HG02678 (cell line): ENCODE data around the gene ZNF775.

Experiments used
- ATAC-seq: cut with Tn5 transposase; IDR thresholded peaks from one replicate; pipeline ENCODE4 v1.9.1; 2021; ENCODE audit warnings: mild to moderate bottlenecking, moderate library complexity; ENCODE audit not compliant: unreplicated experiment

Gene ZNF775

DNA sequence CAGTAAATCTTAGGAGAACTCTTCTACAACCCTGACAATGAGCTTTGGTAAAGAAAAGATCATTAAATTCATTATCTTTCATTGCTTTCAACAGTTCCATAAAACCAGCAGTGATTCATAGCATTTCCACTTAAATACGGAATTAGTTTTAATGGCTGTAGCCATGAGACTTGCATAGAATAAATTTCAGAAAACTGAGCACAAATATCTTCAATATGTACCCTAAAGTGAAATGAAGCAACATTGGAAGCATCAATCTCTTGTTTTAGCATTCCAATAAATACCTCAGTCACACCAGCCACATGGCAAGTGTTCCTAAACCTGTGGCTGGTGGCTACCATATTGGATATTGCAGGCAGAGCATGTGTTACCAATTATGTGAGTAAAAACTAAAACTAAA lies 34.1 kb upstream of the ZNF775 start:
- no peak for ATAC-seq

DNA sequence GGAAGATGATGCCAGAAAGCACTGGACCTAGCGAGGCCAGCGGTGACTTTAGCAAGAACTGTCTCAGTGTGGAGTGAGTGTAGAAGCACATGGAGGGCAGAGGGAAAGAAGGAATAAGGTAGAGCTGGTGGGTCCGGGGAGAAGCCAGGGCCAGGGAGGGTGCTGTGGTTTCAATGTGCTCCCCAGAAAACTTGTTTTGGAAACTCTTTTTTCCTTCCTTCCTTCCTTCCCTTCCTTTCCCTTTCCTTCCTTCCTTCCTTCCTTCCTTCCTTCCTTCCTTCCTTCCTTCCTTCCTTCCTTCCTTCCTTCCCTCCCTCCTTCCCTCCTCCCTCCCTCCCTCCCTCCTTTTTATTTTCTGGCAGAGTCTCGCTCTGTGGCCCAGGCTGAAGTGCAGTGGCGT lies 32.2 kb upstream of the ZNF775 start:
- no peak for ATAC-seq

DNA sequence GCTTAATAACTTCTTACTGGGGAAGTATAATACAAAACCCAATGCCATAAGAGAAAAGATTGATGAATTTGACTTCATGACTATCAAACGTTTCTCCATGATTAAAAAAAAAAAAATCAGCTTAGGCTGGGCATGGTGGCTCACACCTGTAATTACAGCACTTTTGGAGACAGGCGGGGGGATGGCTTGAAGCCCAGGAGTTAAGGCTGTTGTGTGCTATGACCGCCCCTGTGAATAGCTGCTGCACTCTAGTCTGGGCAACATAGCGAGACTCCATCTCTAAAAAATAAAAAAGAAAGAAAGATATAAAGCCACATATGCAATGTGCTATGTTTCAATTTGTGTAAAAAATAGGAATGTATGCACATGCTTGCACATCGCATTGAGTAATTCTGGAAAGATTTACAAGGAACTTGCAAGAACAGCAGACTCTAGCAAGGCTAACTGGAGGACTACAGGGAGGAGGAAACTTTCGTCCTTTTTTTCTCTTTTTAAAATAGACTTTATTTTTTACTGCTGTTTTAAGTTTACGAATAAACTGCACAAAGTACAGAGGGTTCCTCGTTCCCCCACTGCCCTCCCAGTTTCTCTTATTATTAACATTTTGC lies 27.4 kb upstream of the ZNF775 start:
- ATAC-seq: no peak

DNA sequence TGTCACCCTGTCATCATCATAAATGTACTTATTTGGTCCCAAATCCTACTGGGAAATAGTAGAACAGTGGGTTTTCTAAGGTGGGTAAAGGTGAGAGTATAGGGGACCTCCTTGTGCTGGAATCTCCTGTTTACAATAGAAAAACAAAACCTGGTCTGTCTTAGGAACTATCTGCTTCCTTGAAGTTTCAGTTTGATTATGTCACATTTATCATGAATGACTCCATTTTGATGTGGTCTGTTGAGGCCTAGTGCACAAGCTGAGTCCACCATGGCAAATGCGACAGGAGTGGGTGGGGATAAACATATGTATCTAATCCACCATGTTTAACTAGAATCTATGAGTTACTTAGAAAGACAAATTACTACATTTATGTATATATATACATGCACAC lies 23.5 kb upstream of the ZNF775 start:
- no peak for ATAC-seq

DNA sequence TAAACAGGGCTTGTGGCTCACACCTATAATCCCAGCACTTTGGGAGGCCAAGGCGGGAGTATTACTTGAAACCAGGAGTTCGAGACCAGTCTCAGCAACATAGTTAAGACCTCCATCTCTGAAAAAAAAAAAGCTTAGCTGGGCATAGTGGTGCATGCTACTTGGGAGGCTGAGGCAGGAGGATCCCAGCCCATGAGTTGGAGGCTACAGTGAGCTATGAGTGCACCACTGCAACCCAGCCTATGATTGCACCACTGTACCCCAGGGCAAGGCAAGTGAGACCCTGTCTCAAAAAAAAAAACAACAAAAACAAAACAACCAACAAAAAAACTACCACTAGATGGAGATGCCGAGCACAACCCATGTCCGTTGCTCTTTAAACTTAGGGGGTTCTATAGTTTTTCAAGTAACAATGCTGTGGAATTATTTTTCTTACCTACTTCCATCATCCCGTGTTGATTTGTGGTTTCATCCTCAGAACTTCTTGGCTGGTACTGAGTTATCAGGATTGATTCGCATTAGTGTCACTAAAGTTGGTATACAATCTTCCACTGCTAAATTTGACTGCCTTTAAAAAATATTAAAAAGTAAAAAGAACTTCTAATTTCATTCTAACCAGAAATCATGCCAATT lies 22.7 kb upstream of the ZNF775 start:
- ATAC-seq: no peak

- peak; percentile 75 for ATAC-seq
Observed at GRCh38 chr7:150357270-150357669, 21.9 kb upstream of the ZNF775 start.

DNA sequence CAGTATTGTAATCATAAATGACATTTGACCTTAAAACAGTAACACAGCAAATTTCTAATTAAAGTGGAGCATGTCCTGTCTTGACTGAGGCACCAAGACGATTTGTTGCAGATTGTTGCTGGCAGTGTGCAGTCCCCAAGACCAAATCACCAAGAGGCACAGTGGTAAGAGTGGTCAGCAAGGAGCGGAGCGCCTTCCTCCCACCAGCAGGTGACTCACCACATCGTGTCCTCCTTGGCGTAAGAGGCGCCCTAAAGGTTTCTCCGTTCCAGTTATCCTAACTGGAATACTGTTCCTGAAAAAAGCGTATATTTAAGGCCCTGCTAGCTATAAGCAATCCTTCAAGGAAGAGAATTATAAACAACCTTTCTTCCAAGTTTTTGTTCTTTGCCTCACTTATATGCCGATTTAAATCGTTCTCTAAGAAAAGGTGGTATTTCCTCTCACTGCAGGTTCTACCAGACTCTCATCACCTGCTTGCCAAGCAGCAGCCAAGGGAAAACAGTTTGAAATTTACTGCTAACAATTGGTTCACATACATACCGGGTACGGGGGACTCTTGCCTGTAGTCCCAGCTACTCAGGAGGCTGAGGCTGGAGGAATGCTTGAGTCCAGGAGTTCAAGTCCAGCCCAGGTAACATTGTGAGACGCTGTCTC lies 21.2 kb upstream of the ZNF775 start:
- peak; percentile 25 for ATAC-seq

DNA sequence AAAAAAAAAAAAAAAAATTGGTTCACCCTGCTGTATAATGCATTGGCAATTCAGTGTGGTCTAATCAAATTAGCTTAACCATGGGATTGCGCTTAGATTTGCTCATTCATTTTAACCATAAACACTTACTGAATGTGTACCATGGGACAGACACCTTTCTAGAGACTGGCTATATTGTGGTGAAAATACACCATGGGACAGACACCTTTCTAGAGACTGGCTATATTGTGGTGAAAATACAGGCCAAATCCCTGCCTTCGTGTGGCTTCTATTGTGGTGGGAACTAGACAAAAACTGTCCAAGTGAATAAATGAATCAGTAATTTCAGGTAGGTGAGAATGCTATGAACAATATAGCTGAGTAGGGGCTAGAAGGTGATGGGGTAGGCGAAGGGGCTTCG lies 20.7 kb upstream of the ZNF775 start:
- no peak for ATAC-seq

DNA sequence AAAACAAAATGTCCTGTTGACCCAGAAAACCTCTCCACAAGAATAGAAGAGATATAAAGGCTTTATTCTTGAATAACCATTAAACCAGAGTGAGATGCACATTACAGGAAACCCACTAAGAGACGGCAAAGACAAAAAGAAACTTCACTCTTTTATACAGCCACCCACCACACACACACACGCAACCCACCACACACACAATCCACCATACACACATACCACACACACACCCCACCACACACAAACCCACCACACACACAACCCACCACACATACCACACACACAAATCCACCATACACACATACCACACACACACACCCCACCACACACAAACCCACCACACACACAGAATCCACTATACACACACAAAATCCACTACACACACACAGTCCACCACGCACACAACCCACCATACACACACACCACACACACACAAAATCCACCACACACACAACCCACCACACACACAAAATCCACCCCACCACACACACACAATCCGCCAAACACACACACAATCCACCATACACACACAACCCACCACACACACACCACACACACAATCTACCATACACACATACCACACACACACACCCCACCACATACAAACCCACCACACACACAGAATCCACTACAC lies 20.0 kb upstream of the ZNF775 start:
- ATAC-seq: no peak

DNA sequence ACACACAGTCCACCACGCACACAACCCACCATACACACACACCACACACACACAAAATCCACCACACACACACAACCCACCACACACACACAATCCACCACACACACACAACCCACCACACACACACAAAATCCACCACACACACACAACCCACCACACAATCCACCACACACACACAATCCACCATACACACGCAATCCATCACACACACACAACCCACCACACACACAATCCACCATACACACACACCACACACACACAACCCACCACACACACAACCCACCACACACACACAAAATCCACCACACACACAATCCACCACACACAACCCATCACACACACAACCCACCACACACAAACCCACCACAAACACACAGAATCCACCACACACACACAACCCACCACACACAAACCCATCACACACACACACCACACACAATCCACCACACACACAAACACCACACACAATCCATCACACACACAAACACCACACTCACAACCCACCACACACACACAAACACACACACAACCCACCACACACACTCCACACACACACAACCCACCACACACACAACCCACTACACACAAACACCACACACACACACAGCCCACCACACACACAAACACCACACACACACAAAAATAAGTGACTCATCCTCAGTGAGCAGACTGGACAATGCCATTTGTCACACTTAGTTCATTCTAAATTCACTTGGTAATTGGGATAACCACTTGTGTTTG lies 19.3 kb upstream of the ZNF775 start:
- no peak for ATAC-seq

DNA sequence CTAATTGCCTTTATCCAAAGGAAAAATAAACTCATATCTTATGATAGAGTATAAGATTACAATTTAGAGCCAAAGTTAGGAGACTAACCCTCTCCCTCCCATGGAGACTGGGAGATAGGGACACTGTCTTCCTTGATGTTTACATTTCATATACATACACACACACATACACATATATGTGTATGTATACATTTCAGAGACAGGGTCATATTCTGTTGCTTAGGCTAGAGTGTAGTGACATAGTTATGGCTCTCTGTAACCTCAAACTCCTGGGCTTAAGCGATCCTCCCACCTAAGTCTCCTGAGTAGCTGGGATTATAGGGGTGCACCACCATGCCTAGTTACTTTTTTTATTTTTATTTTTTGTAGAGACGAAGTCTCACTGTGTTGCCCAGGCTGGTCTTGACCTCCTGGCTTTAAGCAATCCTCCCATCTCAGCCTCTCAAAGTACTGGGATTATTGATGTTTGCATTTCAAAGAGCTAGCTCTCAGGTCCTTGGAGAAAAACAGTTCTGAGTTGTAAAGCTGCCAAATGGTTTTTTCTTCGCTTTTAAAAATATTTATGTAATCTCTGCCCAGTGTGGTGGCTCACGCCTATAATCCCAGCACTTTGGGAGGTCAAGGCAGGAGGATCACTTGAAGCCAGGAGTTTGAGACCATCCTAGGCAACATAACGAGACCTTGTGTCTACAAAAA lies 18.6 kb upstream of the ZNF775 start:
- no peak for ATAC-seq

GRCh38 chr7:150361402-150361801 lies 17.7 kb upstream of the ZNF775 start:
- ATAC-seq: no peak

- ATAC-seq: no peak
Observed at GRCh38 chr7:150361807-150362621, 17.1 kb upstream of the ZNF775 start.

DNA sequence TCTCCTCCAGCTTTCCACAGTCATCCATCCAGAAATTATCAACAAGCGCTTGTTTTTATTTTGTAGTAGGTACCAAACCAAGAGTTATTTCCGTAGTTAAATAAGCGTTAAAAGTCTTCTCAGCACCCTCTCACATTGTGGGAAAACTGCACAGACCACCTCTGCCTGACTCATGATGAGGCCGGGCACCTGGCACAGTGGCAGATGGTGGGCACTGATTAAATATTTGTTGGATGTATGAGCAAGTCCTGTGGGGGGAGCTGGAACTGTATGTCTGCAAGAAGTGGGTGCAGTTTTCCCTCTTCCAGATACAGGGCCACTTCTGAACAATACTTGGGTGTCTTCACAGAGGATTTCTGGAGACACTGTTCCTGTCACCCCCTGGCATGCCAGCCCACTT lies 15.8 kb upstream of the ZNF775 start:
- no peak for ATAC-seq

GRCh38 chr7:150363872-150364271 lies 15.3 kb upstream of the ZNF775 start:
- no peak for ATAC-seq

- ATAC-seq: no peak
Observed at GRCh38 chr7:150365194-150365593, 13.9 kb upstream of the ZNF775 start.

- no peak for ATAC-seq
Observed at GRCh38 chr7:150365673-150366398, 13.3 kb upstream of the ZNF775 start.

- no peak for ATAC-seq
Observed at GRCh38 chr7:150367677-150368095, 11.4 kb upstream of the ZNF775 start.
